ENCODE data around the gene VGLL4. TPM values are rescaled to one million over a fixed set of nuclear protein-coding genes. Genes with fewer than 3 reads are reported as not detected.
A peak's percentile ranks its signal among the peaks of the same experiment; 100 is the strongest.

VGLL4 gene
- polyA plus RNA-seq, 3 donors: 8.5 to 13.2 (median 10.0) TPM

GRCh38 chr3:11637901-11638458, 5.7 kb downstream of the VGLL4 start:
- Mint-ChIP-seq H3K9me3 (no peaks in the 10 kb centered on the region), H3K27me3 (ENCODE audit: low read depth in 3 of 3) (no peaks in the 10 kb centered on the region), H3K4me1 (peaks cover 60% of the 10 kb centered on the region), H3K36me3 (peaks cover 6 to 10% of the 10 kb centered on the region in 2 donors), H3K27ac (peak overlapping the region in 1 of 7 donors; percentile 39), H3K4me3 (no peak overlapping the region)
- Histone ChIP-seq H3K9ac (ENCODE audit: insufficient read depth, low read length, poor library complexity, severe bottlenecking) (no peak overlapping the region), H3K4me1 (ENCODE audit: control insufficient read depth in 1 of 2, insufficient read depth in 2 of 2, low read length in 2 of 2) (peaks cover 11 to 27% of the 10 kb centered on the region in 2 donors), H4K20me1 (ENCODE audit: insufficient read depth, low read length) (peaks cover 57% of the 10 kb centered on the region), H3K4me2 (replicated peaks; ENCODE audit: extremely low read depth, low read length, poor library complexity, severe bottlenecking) (no peak overlapping the region), H3K27ac (ENCODE audit: low read depth in 1 of 2, low read length in 2 of 2) (no peak overlapping the region), H3K79me2 (ENCODE audit: insufficient read depth, low read length) (peaks cover 100% of the 10 kb centered on the region), H3K36me3 (replicated peaks in 1 of 2; ENCODE audit: control insufficient read depth in 1 of 2, insufficient read depth in 2 of 2, low read length in 2 of 2) (peaks cover 0 to 7% of the 10 kb centered on the region in 2 donors), H3K4me3 (replicated peaks in 1 of 3; ENCODE audit: low read depth in 2 of 3, low read length in 3 of 3) (no peak overlapping the region), H2AFZ (ENCODE audit: insufficient read depth, low read depth, low read length, poor library complexity, severe bottlenecking) (no peak overlapping the region), H3K27me3 (ENCODE audit: control insufficient read depth in 2 of 2, insufficient read depth in 2 of 2, low read length in 2 of 2) (no peaks in the 10 kb centered on the region), H3K9me3 (replicated peaks in 1 of 2; ENCODE audit: control insufficient read depth in 1 of 2, insufficient read depth in 1 of 2, low read length in 2 of 2) (no peaks in the 10 kb centered on the region)
- intact Hi-C loops (cut with micrococcal nuclease): no loop called here
- no CpG with 5 or more reads among the region's 11 CpGs for WGBS (ENCODE audit: insufficient coverage)
- DNase-seq: no peak
- no peak for TF ChIP-seq CTCF (IDR thresholded peaks at IDR 0.05)

GRCh38 chr3:11636394-11636770, 7.3 kb downstream of the VGLL4 start:
- Histone ChIP-seq H3K4me3 (replicated peaks in 1 of 3; ENCODE audit: low read depth in 2 of 3, low read length in 3 of 3) (no peak overlapping the region), H3K79me2 (ENCODE audit: insufficient read depth, low read length) (peaks cover 100% of the 10 kb centered on the region), H2AFZ (ENCODE audit: insufficient read depth, low read depth, low read length, poor library complexity, severe bottlenecking) (no peak overlapping the region), H3K36me3 (replicated peaks in 1 of 2; ENCODE audit: control insufficient read depth in 1 of 2, insufficient read depth in 2 of 2, low read length in 2 of 2) (peaks cover 0 to 7% of the 10 kb centered on the region in 2 donors), H3K27ac (ENCODE audit: low read depth in 1 of 2, low read length in 2 of 2) (no peak overlapping the region), H3K9me3 (replicated peaks in 1 of 2; ENCODE audit: control insufficient read depth in 1 of 2, insufficient read depth in 1 of 2, low read length in 2 of 2) (no peaks in the 10 kb centered on the region), H3K4me1 (ENCODE audit: control insufficient read depth in 1 of 2, insufficient read depth in 2 of 2, low read length in 2 of 2) (peaks cover 10 to 22% of the 10 kb centered on the region in 2 donors), H3K9ac (ENCODE audit: insufficient read depth, low read length, poor library complexity, severe bottlenecking) (no peak overlapping the region), H3K27me3 (ENCODE audit: control insufficient read depth in 2 of 2, insufficient read depth in 2 of 2, low read length in 2 of 2) (no peaks in the 10 kb centered on the region), H3K4me2 (replicated peaks; ENCODE audit: extremely low read depth, low read length, poor library complexity, severe bottlenecking) (no peak overlapping the region), H4K20me1 (ENCODE audit: insufficient read depth, low read length) (peaks cover 70% of the 10 kb centered on the region)
- no peak for DNase-seq
- no CpG with 5 or more reads among the region's 3 CpGs for WGBS (ENCODE audit: insufficient coverage)
- TF ChIP-seq CTCF (IDR thresholded peaks at IDR 0.05): no peak
- Mint-ChIP-seq H3K27ac (no peak overlapping the region), H3K4me1 (peaks cover 57% of the 10 kb centered on the region), H3K4me3 (no peak overlapping the region), H3K9me3 (no peaks in the 10 kb centered on the region), H3K36me3 (peaks cover 6 to 14% of the 10 kb centered on the region in 2 donors), H3K27me3 (ENCODE audit: low read depth in 3 of 3) (no peaks in the 10 kb centered on the region)
- intact Hi-C loops (cut with micrococcal nuclease): no loop called here
